Measurements from ENCODE around the gene CREBBP.
"Not testable (repeated sequence)": the region's sequence is repeated elsewhere in the genome, so short reads cannot be mapped to it uniquely, and the experiment has no call there.

The CREBBP gene

GRCh38 chr16:3880623-3881498 is at the start of gene CREBBP:
CREBBP (minus strand) TSS chr16:3880713; CDS start chr16:3879916, 797 bp downstream.
- H3K4me3 ChIP-seq, result peak within 1 kb of the TSS; percentile 60
- H3K36me3 ChIP-seq (replicated peaks), result no peaks in the 10 kb centered on the region; the same call in 1 of the 2 replicates
- no peaks in the 10 kb centered on the region for H3K27me3 ChIP-seq (ENCODE audit: low read depth)
- H3K9me3 ChIP-seq, result 0 out of 2 replicates have a peak, but pooled peaks cover 3% of the 10 kb centered on the region
- in situ Hi-C loops (cut with MboI; ENCODE audit: low sequenced_read_pairs), result no loop called here
- DNase-seq (ENCODE audit: low spot score in 2 of 2), result peak; percentile 85 to 89
- H3K4me1 ChIP-seq, result peaks cover 36% of the 10 kb centered on the region

- in situ Hi-C loops (cut with MboI; ENCODE audit: low sequenced_read_pairs); H3K4me1 ChIP-seq; H3K27me3 ChIP-seq (ENCODE audit: low read depth); H3K36me3 ChIP-seq (replicated peaks); DNase-seq (ENCODE audit: low spot score in 2 of 2); H3K9me3 ChIP-seq; H3K4me3 ChIP-seq: not testable (repeated sequence)
Measured at GRCh38 chr16:3927147-3927546, 46.6 kb upstream of the CREBBP start.

- Histone ChIP-seq H3K4me3 (no peak overlapping the region), H3K27me3 (ENCODE audit: low read depth) (no peaks in the 10 kb centered on the region), H3K4me1 (no peaks in the 10 kb centered on the region), H3K36me3 (replicated peaks) (no peaks in the 10 kb centered on the region), H3K9me3 (peaks cover 2% of the 10 kb centered on the region; the same call in 1 of the 2 replicates)
- no peak for DNase-seq (ENCODE audit: low spot score in 2 of 2)
- in situ Hi-C loops (cut with MboI; ENCODE audit: low sequenced_read_pairs), result no loop called here
Measured at GRCh38 chr16:3924763-3925162, 44.2 kb upstream of the CREBBP start.

- H3K4me1 ChIP-seq, result no peaks in the 10 kb centered on the region
- peaks cover 6% of the 10 kb centered on the region; the same call in 1 of the 2 replicates for H3K9me3 ChIP-seq
- no peak overlapping the region for H3K4me3 ChIP-seq
- no peak for DNase-seq (ENCODE audit: low spot score in 2 of 2)
- in situ Hi-C loops (cut with MboI; ENCODE audit: low sequenced_read_pairs), result no loop called here
- H3K27me3 ChIP-seq (ENCODE audit: low read depth), result no peaks in the 10 kb centered on the region
- H3K36me3 ChIP-seq (replicated peaks), result no peaks in the 10 kb centered on the region
Measured at GRCh38 chr16:3922241-3922640, 41.7 kb upstream of the CREBBP start.

DNA sequence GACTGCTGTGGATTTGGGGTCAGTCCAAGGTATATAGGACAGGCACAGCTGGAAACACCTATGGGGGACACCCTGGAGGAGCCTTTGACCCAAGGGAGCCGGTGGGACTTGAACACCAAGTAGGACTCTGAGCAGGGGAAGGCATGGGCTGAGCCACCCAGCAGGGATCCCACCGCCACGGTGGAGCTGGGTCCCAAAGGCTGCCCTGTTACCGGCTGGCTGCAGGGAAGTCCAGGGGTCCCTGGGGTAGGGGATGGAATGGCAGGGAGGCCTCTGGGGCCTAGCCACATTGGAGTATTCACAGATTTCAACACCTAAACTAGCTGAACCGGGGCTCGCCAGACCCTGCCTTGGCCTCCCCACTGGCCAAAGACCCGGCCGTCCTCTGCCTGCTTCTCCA is 39.7 kb upstream of the CREBBP start:
- in situ Hi-C loops (cut with MboI; ENCODE audit: low sequenced_read_pairs), result no loop called here
- Histone ChIP-seq H3K27me3 (ENCODE audit: low read depth) (no peaks in the 10 kb centered on the region), H3K4me3 (no peak overlapping the region), H3K36me3 (replicated peaks) (no peaks in the 10 kb centered on the region), H3K9me3 (peaks cover 6% of the 10 kb centered on the region; the same call in 1 of the 2 replicates), H3K4me1 (no peaks in the 10 kb centered on the region)
- no peak for DNase-seq (ENCODE audit: low spot score in 2 of 2)

DNA sequence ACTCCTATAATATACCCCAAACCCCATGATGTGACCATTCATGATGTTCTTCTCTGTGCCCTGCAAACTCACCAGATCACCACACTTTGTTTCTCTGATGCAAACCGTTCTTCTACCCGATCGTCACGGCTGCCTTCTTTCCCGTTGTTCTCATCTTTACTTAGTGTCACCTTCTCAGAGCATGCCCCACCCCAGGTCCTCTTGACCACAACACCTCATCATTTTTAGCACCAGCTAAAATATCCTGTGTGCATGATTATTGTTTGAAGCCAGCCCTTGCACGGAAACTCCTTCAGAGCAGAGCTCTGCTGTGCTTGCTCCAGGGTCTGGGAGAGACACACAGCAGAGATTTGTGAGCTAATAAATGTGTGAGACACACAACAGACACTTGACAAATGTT is 38.9 kb upstream of the CREBBP start:
- no peak overlapping the region for H3K4me3 ChIP-seq
- in situ Hi-C loops (cut with MboI; ENCODE audit: low sequenced_read_pairs), result no loop called here
- H3K36me3 ChIP-seq (replicated peaks), result no peaks in the 10 kb centered on the region
- DNase-seq (ENCODE audit: low spot score in 2 of 2), result no peak
- no peaks in the 10 kb centered on the region for H3K4me1 ChIP-seq
- peaks cover 6% of the 10 kb centered on the region; the same call in 1 of the 2 replicates for H3K9me3 ChIP-seq
- H3K27me3 ChIP-seq (ENCODE audit: low read depth), result no peaks in the 10 kb centered on the region

GRCh38 chr16:3915426-3916260 is 35.1 kb upstream of the CREBBP start:
- H3K4me1 ChIP-seq, result no peaks in the 10 kb centered on the region
- in situ Hi-C loops (cut with MboI; ENCODE audit: low sequenced_read_pairs), result no loop called here
- H3K27me3 ChIP-seq (ENCODE audit: low read depth), result no peaks in the 10 kb centered on the region
- no peaks in the 10 kb centered on the region for H3K36me3 ChIP-seq (replicated peaks)
- DNase-seq (ENCODE audit: low spot score in 2 of 2), result no peak
- H3K4me3 ChIP-seq, result no peak overlapping the region
- peaks cover 6% of the 10 kb centered on the region; the same call in 1 of the 2 replicates for H3K9me3 ChIP-seq

GRCh38 chr16:3912897-3913296 is 32.4 kb upstream of the CREBBP start:
- Histone ChIP-seq H3K4me3 (no peak overlapping the region), H3K4me1 (no peaks in the 10 kb centered on the region), H3K36me3 (replicated peaks) (no peaks in the 10 kb centered on the region), H3K9me3 (no peaks in the 10 kb centered on the region), H3K27me3 (ENCODE audit: low read depth) (no peaks in the 10 kb centered on the region)
- in situ Hi-C loops (cut with MboI; ENCODE audit: low sequenced_read_pairs), result no loop called here
- DNase-seq (ENCODE audit: low spot score in 2 of 2), result no peak

- Histone ChIP-seq H3K9me3 (no peaks in the 10 kb centered on the region), H3K4me3 (no peak overlapping the region), H3K27me3 (ENCODE audit: low read depth) (no peaks in the 10 kb centered on the region), H3K36me3 (replicated peaks) (no peaks in the 10 kb centered on the region), H3K4me1 (no peaks in the 10 kb centered on the region)
- no peak for DNase-seq (ENCODE audit: low spot score in 2 of 2)
- in situ Hi-C loops (cut with MboI; ENCODE audit: low sequenced_read_pairs), result no loop called here
Measured at GRCh38 chr16:3912373-3912772, 31.9 kb upstream of the CREBBP start.

- in situ Hi-C loops (cut with MboI; ENCODE audit: low sequenced_read_pairs); H3K36me3 ChIP-seq (replicated peaks); DNase-seq (ENCODE audit: low spot score in 2 of 2); H3K27me3 ChIP-seq (ENCODE audit: low read depth); H3K4me3 ChIP-seq; H3K4me1 ChIP-seq; H3K9me3 ChIP-seq: not testable (repeated sequence)
Measured at GRCh38 chr16:3911741-3912140, 31.2 kb upstream of the CREBBP start.

- no peaks in the 10 kb centered on the region for H3K36me3 ChIP-seq (replicated peaks)
- no peaks in the 10 kb centered on the region for H3K9me3 ChIP-seq
- H3K4me3 ChIP-seq, result no peak overlapping the region
- no peaks in the 10 kb centered on the region for H3K27me3 ChIP-seq (ENCODE audit: low read depth)
- no peaks in the 10 kb centered on the region for H3K4me1 ChIP-seq
- no peak for DNase-seq (ENCODE audit: low spot score in 2 of 2)
- in situ Hi-C loops (cut with MboI; ENCODE audit: low sequenced_read_pairs), result no loop called here
Measured at GRCh38 chr16:3909791-3910583, 29.5 kb upstream of the CREBBP start.

GRCh38 chr16:3908951-3909437 is 28.5 kb upstream of the CREBBP start:
- Histone ChIP-seq H3K4me1 (no peaks in the 10 kb centered on the region), H3K4me3 (no peak overlapping the region), H3K9me3 (no peaks in the 10 kb centered on the region), H3K27me3 (ENCODE audit: low read depth) (no peaks in the 10 kb centered on the region), H3K36me3 (replicated peaks) (no peaks in the 10 kb centered on the region)
- in situ Hi-C loops (cut with MboI; ENCODE audit: low sequenced_read_pairs), result no loop called here
- no peak for DNase-seq (ENCODE audit: low spot score in 2 of 2)

DNA sequence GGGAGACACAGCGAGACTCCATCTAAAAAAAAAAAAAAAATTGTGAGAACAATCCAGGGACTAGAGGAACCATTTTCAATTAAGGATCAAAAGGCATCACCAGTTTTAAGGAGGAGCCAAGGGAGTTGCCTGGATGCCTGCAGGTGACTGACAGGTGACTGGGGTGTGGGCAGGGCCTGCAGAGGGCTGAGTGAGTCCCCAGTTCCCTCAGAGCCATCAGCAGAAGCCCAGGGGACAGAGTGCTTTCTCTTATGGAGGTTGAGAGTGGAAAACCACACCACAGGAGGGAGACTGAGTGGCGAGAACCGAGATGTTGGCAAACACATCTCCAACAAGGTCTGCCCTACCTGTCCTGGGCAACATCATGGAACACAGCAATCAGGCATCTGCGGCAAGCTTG is 27.1 kb upstream of the CREBBP start:
- DNase-seq (ENCODE audit: low spot score in 2 of 2), result no peak
- Histone ChIP-seq H3K4me3 (no peak overlapping the region), H3K4me1 (no peaks in the 10 kb centered on the region), H3K27me3 (ENCODE audit: low read depth) (no peaks in the 10 kb centered on the region), H3K9me3 (no peaks in the 10 kb centered on the region), H3K36me3 (replicated peaks) (no peaks in the 10 kb centered on the region)
- in situ Hi-C loops (cut with MboI; ENCODE audit: low sequenced_read_pairs), result no loop called here
